Vagina (tissue), 2 donors: ENCODE measurements around the gene RPTOR.

Experiments
- POLR2A ChIP-seq, 2 donors: fragments of 450-650 bp; IDR thresholded peaks; one replicate each; pipeline ENCODE4 v1.6.1; 2017; ENCODE audit warnings: antibody characterized with exemption in 2 of 2, mild to moderate bottlenecking in 2 of 2, moderate library complexity in 2 of 2
- POLR2AphosphoS5 ChIP-seq, 2 donors: sonication (generic); formaldehyde crosslinking; IDR thresholded peaks; one replicate each; pipeline ENCODE4 v1.9.0; 2017; ENCODE audit warnings: antibody characterized with exemption in 2 of 2, mild to moderate bottlenecking in 2 of 2, low read depth in 1 of 2; ENCODE audit not compliant: insufficient read depth in 1 of 2
- TF ChIP-seq, protein P1 (sequence below), 3 experiments: fragments of 450-650 bp in 2 of 3; fragments of 200-600 bp in 1 of 3; sonication (generic) in 1 of 3; IDR thresholded peaks; one replicate each; pipeline ENCODE4 v1.5.1; 2017 to 2019; ENCODE audit warnings: antibody characterized with exemption in 3 of 3, mild to moderate bottlenecking in 2 of 3, moderate library complexity in 2 of 3

DNA sequence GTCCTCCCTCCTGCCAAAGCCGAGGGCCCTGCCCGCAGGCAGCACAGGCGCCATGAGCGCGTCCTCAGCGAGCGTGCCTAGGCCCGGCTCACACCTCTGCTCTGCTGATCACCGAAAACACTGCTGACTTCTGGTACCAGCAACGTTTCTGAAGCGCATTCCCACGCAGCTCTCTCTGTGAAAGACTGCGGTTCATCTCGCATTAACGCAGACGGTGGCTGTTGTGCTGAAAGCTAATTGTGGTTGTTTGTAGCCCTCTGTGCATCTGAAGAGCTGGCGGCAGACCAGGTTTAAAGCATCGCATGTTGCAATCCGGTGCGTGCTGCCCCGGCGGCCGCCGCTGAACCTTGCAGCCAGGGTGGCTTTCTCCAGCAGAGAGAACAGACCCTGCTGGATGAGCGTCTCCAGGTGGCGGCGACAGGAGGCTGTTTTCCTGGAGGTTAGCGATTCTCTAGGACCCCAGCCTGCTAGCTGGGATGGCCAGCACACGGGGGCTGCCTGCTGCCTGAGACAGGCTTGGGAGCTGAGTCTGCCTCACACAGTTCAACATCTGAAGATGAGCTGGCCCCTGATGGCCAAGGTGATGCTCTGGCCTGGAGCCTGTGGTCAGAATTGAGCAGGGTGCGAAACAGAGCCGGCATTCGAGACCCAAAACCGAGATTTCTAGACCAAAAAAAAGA lies 397.2 kb downstream of the RPTOR start:
- TF ChIP-seq POLR2AphosphoS5 (IDR thresholded peaks at IDR 0.05; ENCODE audit: insufficient read depth in 1 of 2, low read depth in 1 of 2), result no peak
- no peak for TF ChIP-seq POLR2A (IDR thresholded peaks at IDR 0.05)
- TF ChIP-seq, protein P1, sequence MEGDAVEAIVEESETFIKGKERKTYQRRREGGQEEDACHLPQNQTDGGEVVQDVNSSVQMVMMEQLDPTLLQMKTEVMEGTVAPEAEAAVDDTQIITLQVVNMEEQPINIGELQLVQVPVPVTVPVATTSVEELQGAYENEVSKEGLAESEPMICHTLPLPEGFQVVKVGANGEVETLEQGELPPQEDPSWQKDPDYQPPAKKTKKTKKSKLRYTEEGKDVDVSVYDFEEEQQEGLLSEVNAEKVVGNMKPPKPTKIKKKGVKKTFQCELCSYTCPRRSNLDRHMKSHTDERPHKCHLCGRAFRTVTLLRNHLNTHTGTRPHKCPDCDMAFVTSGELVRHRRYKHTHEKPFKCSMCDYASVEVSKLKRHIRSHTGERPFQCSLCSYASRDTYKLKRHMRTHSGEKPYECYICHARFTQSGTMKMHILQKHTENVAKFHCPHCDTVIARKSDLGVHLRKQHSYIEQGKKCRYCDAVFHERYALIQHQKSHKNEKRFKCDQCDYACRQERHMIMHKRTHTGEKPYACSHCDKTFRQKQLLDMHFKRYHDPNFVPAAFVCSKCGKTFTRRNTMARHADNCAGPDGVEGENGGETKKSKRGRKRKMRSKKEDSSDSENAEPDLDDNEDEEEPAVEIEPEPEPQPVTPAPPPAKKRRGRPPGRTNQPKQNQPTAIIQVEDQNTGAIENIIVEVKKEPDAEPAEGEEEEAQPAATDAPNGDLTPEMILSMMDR (IDR thresholded peaks at IDR 0.05), result no peak
